K562 (cell line): ENCODE measurements around the gene ALOX5. TPM values are rescaled to one million over a fixed set of nuclear protein-coding genes. Genes with fewer than 3 reads are reported as not detected.

Experiments used
- ASH1L ChIP-seq: fragments of 450-650 bp; IDR thresholded peaks from 2 replicates; pipeline ENCODE4 v1.6.1; 2018; ENCODE audit warnings: borderline replicate concordance, mild to moderate bottlenecking, low read depth; ENCODE audit not compliant: partially characterized antibody
- CHD2 ChIP-seq: IDR thresholded peaks from 2 replicates; pipeline ENCODE4 v1.6.1; 2011; ENCODE audit warnings: low read depth, low read length
- ELF1 ChIP-seq: fragments of 200-800 bp; sonication (Bioruptor generic); IDR thresholded peaks from 2 replicates; pipeline ENCODE4 v1.6.1; 2016; ENCODE audit warnings: missing genetic modification characterization, missing compliant biosample characterization
- FOS ChIP-seq: IDR thresholded peaks from 3 replicates; pipeline ENCODE4 v1.6.1; 2011; ENCODE audit not compliant: insufficient read length; ENCODE audit errors: extremely low read depth
- FOXJ3 ChIP-seq: sonication (generic); formaldehyde crosslinking; IDR thresholded peaks from 2 replicates; pipeline ENCODE4 v1.4.0; 2020; ENCODE audit warnings: mild to moderate bottlenecking, missing genetic modification reagents
- GABPB2 ChIP-seq: fragments of 250-450 bp; sonication (Bioruptor Pico); conservative IDR thresholded peaks from 2 replicates; pipeline ENCODE4 v1.5.1; 2021; ENCODE audit warnings: mild to moderate bottlenecking
- OTX1 ChIP-seq: fragments of 450-650 bp; formaldehyde crosslinking; IDR thresholded peaks from 2 replicates; pipeline ENCODE4 v1.4.0; 2022; ENCODE audit warnings: mild to moderate bottlenecking
- RFX7 ChIP-seq: fragments of 250-450 bp; sonication (Bioruptor Pico); IDR thresholded peaks from 2 replicates; pipeline ENCODE4 v1.5.1; 2021; ENCODE audit warnings: mild to moderate bottlenecking
- SIX5 ChIP-seq, 2 experiments: IDR thresholded peaks; 2 replicates each; pipeline ENCODE4 v1.6.1; 2011; ENCODE audit warnings: low read length in 2 of 2, borderline replicate concordance in 1 of 2, low read depth in 1 of 2, mild to moderate bottlenecking in 1 of 2, moderate library complexity in 1 of 2; ENCODE audit not compliant: insufficient read depth in 1 of 2
- SMARCE1 ChIP-seq: fragments of 450-650 bp; IDR thresholded peaks from 2 replicates; pipeline ENCODE4 v1.7.1; 2016; ENCODE audit warnings: mild to moderate bottlenecking
- ZNF445 ChIP-seq: fragments of 250-450 bp; sonication (Bioruptor Pico); IDR thresholded peaks from 2 replicates; pipeline ENCODE4 v1.4.0; 2020; ENCODE audit warnings: low read depth, mild to moderate bottlenecking, moderate library complexity
- ZNF561 ChIP-seq: fragments of 450-650 bp; formaldehyde crosslinking; conservative IDR thresholded peaks from 2 replicates; pipeline ENCODE4 v1.4.0; 2020; ENCODE audit warnings: mild to moderate bottlenecking, moderate library complexity
- polyA plus RNA-seq, 8 experiments: library from polyadenylated mRNA; depleted of rRNA in 4 of 8; stranded (reverse) in 5 of 8; unstranded in 3 of 8; fragments of >200 nt; fragmentation: Nextera tagmentation in 2 of 8; fragmentation: Illumina TruSeq in 1 of 8; extraction: Ambion mirVana in 2 of 8; extraction: Trizol in 1 of 8; gene quantifications; 2 replicates each; pipeline versions ENCODE4 v1.2.1 to v1.2.3, GENCODE V29; 2011 to 2014; ENCODE audit warnings: inconsistent platforms in 1 of 8, missing spikeins in 1 of 8
- total RNA-seq, 7 experiments: library from RNA; depleted of rRNA in 6 of 7; stranded (reverse); fragments of >200 nt in 6 of 7; fragmentation: Illumina TruSeq in 2 of 7; extraction: Trizol in 2 of 7; gene quantifications; 2 replicates each; pipeline versions ENCODE4 v1.2.1 to v1.2.3, GENCODE V29; 2011 to 2021; ENCODE audit warnings: low replicate concordance in 1 of 7
- TF ChIP-seq, protein P1 (sequence below): fragments of 450-650 bp; IDR thresholded peaks from 2 replicates; pipeline ENCODE4 v1.6.1; 2017; ENCODE audit warnings: antibody characterized with exemption, mild to moderate bottlenecking
- TF ChIP-seq, protein P2 (sequence below): fragments of 250-450 bp; sonication (Bioruptor Pico); IDR thresholded peaks from 2 replicates; pipeline ENCODE4 v1.5.0; 2021
- TF ChIP-seq, protein P3 (sequence below), 2 experiments: fragments of 450-650 bp in 1 of 2; IDR thresholded peaks; 2 replicates each; pipeline ENCODE4 v1.6.1; 2011 to 2017; ENCODE audit warnings: low read depth in 2 of 2, antibody characterized with exemption in 1 of 2, borderline replicate concordance in 1 of 2, low read length in 1 of 2, mild to moderate bottlenecking in 1 of 2, mixed read lengths in 1 of 2; ENCODE audit not compliant: control insufficient read depth in 1 of 2
- TF ChIP-seq, protein P4 (sequence below): fragments of 450-650 bp; formaldehyde crosslinking; IDR thresholded peaks from 2 replicates; pipeline ENCODE4 v1.4.0; 2020; ENCODE audit warnings: mild to moderate bottlenecking, moderate library complexity

The ALOX5 gene
- total and polyA plus RNA-seq, 9 of the 15 experiments (the other 6 are each of a cell fraction or from before 2014, with no cell fraction given) = 0.10 to 2.4 (median 1.4) TPM

DNA sequence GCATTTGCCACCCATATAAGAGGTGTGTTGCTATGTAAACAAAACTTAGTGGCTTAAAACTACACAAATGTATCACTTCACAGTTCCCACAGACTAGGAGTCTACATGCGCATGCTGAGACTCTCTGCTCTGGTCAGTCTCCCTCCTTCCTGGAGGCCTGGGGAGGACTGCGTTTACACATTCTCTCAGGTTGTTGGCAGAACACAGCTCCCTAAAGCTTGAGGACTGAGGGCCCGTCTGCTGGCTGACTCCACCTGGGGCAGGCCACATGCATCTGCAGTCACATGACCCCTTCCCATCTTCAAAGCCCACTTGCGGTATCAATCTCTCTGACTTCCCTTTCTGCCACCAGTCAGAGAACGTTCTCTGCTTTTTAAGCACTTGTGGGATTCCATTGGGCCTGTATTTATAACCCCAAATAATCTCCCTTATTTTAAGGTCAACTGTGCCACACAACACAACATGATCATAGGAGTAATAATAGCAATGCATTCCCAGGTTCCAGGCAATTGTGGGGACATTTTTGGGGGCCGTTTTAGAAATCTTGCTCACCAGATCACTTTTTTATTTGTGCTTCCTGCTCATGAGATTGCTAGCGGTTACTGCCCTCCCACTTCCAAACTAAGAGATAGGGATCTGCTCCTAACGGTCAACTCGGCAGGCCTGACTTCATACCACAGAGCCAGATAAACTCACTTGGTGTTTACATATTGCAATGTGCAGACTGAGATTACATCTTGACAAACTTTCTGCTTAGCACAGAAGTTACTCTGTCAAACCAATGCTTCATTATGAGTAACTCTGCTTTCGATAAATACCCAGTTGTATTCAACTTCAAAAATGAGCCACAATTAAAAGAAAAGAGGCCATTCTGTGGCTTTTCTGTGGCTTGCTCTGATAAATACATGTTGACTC lies 96.3 kb downstream of the ALOX5 start (continued):
- no peak for TF ChIP-seq GABPB2 (CRISPR knock-in tag)
- TF ChIP-seq CHD2 = peak; percentile 51; the same call in 1 of the 2 replicates
- peak; percentile 100 for TF ChIP-seq SMARCE1
- TF ChIP-seq SIX5 (IDR thresholded peaks at IDR 0.05; ENCODE audit: borderline replicate concordance in 1 of 2, insufficient read depth in 1 of 2, low read depth in 1 of 2, low read length in 2 of 2) = no peak
- TF ChIP-seq RFX7 (CRISPR knock-in tag) = no peak
- TF ChIP-seq, protein P1, sequence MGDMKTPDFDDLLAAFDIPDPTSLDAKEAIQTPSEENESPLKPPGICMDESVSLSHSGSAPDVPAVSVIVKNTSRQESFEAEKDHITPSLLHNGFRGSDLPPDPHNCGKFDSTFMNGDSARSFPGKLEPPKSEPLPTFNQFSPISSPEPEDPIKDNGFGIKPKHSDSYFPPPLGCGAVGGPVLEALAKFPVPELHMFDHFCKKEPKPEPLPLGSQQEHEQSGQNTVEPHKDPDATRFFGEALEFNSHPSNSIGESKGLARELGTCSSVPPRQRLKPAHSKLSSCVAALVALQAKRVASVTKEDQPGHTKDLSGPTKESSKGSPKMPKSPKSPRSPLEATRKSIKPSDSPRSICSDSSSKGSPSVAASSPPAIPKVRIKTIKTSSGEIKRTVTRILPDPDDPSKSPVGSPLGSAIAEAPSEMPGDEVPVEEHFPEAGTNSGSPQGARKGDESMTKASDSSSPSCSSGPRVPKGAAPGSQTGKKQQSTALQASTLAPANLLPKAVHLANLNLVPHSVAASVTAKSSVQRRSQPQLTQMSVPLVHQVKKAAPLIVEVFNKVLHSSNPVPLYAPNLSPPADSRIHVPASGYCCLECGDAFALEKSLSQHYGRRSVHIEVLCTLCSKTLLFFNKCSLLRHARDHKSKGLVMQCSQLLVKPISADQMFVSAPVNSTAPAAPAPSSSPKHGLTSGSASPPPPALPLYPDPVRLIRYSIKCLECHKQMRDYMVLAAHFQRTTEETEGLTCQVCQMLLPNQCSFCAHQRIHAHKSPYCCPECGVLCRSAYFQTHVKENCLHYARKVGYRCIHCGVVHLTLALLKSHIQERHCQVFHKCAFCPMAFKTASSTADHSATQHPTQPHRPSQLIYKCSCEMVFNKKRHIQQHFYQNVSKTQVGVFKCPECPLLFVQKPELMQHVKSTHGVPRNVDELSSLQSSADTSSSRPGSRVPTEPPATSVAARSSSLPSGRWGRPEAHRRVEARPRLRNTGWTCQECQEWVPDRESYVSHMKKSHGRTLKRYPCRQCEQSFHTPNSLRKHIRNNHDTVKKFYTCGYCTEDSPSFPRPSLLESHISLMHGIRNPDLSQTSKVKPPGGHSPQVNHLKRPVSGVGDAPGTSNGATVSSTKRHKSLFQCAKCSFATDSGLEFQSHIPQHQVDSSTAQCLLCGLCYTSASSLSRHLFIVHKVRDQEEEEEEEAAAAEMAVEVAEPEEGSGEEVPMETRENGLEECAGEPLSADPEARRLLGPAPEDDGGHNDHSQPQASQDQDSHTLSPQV = peak; percentile 96
- TF ChIP-seq OTX1 (CRISPR knock-in tag) = no peak
- TF ChIP-seq, protein P2, sequence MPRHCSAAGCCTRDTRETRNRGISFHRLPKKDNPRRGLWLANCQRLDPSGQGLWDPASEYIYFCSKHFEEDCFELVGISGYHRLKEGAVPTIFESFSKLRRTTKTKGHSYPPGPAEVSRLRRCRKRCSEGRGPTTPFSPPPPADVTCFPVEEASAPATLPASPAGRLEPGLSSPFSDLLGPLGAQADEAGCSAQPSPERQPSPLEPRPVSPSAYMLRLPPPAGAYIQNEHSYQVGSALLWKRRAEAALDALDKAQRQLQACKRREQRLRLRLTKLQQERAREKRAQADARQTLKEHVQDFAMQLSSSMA (CRISPR knock-in tag) = no peak
- TF ChIP-seq FOXJ3 = no peak
- peak; percentile 81 for TF ChIP-seq ELF1
- TF ChIP-seq, protein P3, sequence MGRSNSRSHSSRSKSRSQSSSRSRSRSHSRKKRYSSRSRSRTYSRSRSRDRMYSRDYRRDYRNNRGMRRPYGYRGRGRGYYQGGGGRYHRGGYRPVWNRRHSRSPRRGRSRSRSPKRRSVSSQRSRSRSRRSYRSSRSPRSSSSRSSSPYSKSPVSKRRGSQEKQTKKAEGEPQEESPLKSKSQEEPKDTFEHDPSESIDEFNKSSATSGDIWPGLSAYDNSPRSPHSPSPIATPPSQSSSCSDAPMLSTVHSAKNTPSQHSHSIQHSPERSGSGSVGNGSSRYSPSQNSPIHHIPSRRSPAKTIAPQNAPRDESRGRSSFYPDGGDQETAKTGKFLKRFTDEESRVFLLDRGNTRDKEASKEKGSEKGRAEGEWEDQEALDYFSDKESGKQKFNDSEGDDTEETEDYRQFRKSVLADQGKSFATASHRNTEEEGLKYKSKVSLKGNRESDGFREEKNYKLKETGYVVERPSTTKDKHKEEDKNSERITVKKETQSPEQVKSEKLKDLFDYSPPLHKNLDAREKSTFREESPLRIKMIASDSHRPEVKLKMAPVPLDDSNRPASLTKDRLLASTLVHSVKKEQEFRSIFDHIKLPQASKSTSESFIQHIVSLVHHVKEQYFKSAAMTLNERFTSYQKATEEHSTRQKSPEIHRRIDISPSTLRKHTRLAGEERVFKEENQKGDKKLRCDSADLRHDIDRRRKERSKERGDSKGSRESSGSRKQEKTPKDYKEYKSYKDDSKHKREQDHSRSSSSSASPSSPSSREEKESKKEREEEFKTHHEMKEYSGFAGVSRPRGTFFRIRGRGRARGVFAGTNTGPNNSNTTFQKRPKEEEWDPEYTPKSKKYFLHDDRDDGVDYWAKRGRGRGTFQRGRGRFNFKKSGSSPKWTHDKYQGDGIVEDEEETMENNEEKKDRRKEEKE (IDR thresholded peaks at IDR 0.05; ENCODE audit: borderline replicate concordance in 1 of 2, control insufficient read depth in 1 of 2, low read depth in 2 of 2, low read length in 1 of 2) = peak in 1 of 2 experiments; percentile 83; a peak in 1 of 4 replicates
- TF ChIP-seq ASH1L = no peak
- TF ChIP-seq ZNF445 (CRISPR knock-in tag) = peak; percentile 7; the same call in 1 of the 2 replicates
- no peak for TF ChIP-seq FOS
- no peak for TF ChIP-seq ZNF561 (CRISPR knock-in tag)
- TF ChIP-seq, protein P4, sequence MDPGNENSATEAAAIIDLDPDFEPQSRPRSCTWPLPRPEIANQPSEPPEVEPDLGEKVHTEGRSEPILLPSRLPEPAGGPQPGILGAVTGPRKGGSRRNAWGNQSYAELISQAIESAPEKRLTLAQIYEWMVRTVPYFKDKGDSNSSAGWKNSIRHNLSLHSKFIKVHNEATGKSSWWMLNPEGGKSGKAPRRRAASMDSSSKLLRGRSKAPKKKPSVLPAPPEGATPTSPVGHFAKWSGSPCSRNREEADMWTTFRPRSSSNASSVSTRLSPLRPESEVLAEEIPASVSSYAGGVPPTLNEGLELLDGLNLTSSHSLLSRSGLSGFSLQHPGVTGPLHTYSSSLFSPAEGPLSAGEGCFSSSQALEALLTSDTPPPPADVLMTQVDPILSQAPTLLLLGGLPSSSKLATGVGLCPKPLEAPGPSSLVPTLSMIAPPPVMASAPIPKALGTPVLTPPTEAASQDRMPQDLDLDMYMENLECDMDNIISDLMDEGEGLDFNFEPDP (CRISPR knock-in tag) = no peak
